ENCODE data around the gene QSER1.
A peak's percentile ranks its signal among the peaks of the same experiment; 100 is the strongest.
"Not testable (repeated sequence)": the region's sequence is repeated elsewhere in the genome, so short reads cannot be mapped to it uniquely, and the experiment has no call there.

Gene QSER1

DNA sequence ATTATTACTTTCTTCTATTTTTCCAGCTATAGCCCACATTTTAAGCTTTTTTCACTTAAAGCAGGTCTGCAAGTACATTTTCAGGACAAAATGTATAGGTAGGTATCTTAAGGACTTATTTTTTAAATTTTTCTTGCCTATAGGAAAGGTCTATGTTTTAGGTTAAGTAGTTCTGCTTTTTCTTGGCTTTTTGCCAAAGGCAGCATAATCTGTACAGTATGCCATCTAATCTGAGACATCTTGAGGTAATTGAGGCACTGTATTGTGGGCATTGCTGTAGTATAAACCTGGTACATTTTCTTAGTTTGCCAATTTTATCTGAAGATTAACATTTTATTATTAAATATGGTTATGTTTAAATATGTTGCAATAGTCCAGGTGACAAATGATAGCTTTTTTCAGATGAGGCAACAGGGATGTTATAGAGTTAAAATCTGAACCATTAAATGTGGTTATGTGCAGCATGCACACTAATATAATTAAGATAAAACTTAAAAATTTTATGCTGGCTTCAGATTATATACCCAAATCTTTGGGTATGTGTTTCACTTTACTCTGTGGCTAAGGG, 42.9 kb downstream of the QSER1 start:
- DNase-seq (ENCODE audit: low spot score) = no peak

DNA sequence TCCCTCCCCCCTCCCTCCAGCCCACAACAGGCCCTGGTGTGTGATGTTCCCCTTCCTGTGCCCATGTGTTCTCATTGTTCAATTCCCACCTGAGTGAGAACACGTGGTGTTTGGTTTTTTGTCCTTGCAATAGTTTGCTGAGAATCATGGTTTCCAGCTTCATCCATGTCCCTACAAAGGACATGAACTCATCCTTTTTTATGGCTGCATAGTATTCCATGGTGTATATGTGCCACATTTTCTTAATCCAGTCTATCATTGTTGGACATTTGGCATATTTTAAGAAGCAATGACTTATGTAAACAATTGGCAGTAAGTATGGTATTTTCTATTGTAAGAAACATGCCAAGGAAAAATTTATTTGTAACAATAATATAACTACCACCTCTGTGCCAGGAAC, 43.6 kb downstream of the QSER1 start:
- not testable (repeated sequence) for DNase-seq (ENCODE audit: low spot score)

DNA sequence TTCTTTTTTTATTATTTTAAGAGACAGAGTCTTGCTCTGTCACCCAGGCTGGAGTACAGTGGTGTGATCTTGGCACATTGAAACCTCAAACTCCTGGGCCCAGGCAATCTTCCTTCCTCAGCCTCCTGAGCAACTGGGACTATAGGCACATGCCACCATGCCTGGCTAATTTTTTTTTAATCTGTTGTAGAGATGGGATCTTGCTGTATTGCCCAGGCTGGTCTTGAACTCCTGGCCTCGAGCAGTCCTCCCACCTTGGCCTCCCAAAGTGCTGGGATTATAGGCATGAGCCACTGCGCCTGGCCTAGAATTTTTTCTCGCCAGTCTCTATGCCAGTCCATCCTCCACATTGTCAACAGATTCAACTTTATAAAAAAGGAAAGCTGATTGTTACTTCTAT, 44.7 kb downstream of the QSER1 start:
- DNase-seq (ENCODE audit: low spot score) = not testable (repeated sequence)

DNA sequence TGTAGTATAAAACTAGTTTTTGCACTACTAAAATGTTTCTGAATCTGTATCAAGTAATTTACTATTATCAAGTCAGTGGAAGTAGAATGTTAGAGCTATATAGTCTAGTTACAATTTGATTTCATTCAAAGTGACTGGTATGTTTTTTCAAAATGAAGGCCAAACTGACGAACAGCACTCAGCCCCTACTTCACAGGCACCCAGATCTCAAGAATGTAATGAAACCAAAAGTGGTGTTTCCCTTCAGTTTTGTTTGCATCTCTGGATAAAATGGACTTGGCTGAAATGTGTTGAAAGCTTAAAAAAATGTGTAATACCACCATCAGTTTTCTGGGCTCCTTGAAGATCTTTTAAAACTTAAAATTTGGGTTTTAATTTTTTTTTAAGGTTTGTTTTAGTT, 46.4 kb downstream of the QSER1 start:
- DNase-seq (ENCODE audit: low spot score) = no peak

DNA sequence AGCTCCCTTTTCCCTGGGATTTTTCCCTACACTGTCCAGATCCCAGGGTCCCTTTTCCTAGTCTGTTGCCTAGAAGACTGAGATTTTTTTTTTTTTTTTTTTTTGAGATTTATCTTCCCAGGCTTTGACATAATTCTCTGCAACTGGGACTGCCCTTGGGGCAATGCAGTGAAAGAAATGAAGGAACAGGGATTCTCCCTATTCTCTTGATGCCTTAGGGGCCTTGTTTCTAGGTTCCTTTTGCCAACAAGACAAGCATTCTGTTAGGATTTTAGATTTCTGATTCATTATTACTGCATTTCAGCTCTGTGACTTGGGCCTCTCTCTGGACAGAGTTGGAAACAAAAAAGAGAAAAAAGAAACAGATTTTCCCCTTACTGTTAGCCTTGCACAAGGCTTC, 47.3 kb downstream of the QSER1 start:
- DNase-seq (ENCODE audit: low spot score) = no peak

DNA sequence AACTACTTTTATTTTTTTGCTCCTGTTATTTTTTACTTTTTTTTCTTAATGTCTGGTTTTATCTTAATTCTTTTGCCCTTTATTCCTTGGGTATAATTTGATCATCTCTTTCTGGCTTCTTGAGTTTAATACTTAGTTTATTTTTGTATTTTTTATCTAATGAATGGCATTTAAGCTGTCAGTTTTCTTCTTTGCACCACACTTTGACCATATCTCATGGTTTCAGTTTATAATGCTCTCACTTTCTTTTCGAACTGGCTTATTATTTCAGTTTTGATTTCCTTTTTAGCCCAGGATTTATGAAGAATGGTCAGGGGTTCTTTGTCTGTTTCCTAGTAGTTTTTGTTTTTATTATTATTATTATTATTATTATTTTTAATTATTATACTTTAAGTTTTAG, 48.3 kb downstream of the QSER1 start:
- no peak for DNase-seq (ENCODE audit: low spot score)

DNA sequence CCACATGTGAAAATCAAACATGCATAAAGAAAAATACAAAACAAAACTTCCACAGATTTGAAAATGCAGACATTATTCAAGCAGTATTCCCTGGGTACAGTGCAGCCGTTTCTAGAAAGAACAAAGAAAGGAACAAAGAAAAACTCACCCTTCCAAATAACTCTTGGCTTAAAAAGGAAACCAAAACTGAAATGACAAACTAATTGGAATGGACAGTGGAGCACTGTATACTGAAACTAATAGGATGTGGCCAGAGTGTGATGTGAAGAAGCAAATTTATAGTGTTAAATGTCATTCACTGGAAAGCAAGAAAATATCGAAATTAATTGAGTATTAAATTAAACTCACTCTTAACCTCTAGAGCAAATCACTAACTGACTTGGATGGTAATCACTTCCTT, 55.4 kb downstream of the QSER1 start:
- no peak for DNase-seq (ENCODE audit: low spot score)

DNA sequence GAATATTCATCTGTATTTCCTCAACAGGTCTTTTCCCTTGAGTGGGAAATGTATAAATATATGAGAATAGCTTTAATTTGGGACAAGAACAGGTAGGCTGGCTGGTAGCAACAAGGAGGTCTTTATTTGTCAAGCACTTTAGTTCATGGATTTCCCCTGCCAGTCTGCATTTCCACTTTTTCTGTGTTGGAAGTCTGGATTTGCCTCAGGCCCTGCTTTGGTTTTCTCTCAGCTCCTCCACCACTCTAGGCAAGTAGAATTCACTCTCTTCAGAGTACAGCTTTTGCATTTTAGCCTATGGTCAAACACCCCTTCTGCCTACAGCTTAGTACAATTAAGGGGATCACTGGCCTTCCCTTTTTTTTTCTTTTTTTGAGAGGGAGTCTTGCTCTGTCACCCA, 57.1 kb downstream of the QSER1 start:
- DNase-seq (ENCODE audit: low spot score) = no peak

DNA sequence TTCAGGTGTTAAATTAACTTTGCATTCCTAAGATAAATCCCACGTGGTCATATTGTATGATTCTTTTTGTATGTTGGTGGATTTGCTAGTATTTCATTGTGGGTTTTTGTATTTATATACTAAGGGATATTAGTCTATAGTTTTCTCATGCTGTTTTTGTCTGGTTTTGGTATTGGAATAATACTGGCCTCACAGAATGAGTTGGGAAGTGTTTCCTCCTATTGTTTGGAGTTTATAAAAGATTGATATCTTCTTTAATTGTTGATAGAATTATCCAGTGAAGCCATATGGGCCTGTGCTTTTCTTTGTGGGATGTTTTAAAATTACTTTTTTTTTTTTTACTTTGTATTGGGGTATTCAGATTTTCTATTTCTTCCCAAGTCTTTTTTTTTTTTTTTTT, 59.8 kb downstream of the QSER1 start:
- no peak for DNase-seq (ENCODE audit: low spot score)

DNA sequence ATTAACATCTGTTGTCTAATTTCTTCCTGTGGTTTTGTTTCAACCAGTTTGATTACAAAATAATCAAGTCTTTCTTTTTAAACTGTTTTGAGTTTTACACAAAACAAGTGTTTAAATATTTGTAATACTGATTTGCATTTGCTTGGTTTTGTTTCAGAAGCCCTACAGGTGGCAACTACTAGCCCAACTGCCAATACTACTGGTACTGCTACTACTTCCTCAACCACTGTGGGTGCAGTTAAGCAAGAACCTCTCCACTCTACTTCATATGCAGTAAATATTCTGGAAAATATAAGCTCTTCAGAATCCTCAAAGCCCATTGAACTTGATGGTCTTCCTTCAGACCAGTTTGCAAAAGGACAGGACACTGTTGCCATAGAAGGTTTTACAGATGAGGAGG, 61.1 kb downstream of the QSER1 start:
- no peak for DNase-seq (ENCODE audit: low spot score)

DNA sequence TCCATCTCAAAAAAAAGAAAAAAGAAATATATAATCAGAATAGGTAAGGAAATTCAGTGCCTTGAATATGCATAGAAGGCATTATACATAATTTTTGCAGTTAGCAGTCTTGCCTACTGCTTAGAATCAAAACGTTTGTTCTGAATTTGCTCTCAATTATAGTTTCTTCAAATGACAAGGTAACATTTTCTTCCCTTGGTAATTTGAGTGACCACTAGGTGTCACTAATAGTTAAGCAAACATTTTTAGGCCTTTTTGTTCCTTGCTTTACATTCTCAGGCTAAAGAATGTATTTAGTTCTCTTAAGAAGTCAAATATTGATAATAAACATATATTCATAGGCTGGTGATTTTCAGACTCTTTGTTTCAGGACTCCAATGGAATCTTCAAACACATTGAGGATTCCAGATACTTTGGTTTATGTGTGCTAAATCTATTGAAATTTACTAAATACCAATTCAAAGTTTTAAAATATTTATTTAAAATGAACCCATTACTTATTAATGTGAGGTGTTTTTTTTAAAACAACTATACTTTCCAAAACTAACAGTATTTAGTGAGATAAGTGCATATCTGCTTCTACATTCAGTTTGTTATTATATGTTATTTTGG, 68.0 kb downstream of the QSER1 start:
- DNase-seq (ENCODE audit: low spot score) = peak; percentile 58

DNA sequence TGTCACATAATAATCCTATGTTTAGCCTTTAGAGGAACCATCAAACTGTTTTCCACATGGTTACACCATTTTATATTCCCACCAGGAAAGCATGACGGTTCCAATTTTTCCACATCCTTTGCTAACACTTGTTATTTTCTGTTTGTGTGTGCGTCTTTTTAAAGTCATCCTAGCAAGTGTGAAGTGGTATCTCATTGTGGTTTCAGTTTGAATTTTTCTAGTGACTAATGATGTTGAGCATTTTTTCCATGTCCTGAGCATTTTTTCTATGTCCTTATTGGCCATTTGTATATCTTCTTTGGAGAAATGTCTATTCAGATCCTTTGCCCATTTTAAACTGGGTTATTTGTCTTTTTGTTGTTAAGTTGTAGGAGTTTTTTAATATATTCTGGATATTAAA, 69.4 kb downstream of the QSER1 start:
- DNase-seq (ENCODE audit: low spot score) = peak; percentile 42

DNA sequence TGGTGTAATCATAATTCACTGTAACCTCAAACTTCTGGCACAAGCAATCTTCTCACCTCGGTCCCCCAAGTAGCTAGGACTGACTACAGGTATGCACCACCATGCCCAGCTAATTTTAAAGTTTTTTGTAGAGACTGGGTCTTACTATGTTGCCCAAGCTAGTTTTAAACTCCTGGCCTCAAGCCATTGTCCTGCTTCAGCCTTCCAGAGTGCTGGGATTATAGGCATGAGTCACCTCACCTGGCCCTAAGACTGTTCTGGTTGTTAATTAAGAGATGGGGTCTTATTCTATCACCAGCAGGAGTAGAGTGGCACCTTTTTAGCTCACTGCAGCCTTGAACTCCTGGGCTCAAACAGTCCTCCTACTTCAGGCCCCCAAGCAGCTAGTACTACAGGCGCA, 71.1 kb downstream of the QSER1 start:
- no peak for DNase-seq (ENCODE audit: low spot score)

DNA sequence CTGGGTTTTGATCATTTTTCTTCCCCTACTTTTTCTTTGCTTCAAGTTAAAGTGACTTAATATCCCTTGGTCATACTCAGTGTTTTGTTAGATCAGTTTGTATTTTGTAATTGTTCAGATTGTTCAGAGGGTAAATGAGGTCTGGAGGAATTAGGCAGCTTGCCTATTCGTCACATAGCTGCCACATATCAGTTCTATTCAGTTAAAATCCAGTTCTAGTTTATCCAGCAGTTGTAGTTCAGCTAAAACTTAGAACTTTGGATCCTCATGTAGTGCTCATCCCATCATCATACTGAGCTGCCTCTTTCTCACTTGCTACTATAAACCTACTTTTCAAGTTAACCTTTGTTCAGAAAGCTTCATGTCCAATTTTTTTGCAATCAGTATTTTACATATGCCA, 75.9 kb downstream of the QSER1 start:
- DNase-seq (ENCODE audit: low spot score) = no peak

DNA sequence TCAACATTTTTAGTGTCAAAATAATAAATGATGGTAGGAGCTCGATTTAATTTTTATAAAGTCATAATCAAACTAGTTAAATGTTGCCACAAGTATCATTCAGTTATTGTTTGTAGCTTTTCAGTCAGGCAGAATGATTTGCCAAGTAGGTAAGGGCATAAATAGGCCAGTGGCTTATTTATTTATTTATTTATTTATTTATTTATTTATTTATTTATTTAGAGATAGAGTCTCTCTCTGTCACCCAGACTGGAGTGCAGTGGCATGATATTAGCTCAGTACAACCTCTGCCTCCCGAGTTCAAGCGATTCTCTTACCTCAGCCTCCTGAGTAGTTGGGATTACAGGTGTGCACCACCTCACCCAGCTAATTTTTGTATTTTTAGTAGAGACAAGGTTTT, 79.6 kb downstream of the QSER1 start:
- not testable (repeated sequence) for DNase-seq (ENCODE audit: low spot score)

DNA sequence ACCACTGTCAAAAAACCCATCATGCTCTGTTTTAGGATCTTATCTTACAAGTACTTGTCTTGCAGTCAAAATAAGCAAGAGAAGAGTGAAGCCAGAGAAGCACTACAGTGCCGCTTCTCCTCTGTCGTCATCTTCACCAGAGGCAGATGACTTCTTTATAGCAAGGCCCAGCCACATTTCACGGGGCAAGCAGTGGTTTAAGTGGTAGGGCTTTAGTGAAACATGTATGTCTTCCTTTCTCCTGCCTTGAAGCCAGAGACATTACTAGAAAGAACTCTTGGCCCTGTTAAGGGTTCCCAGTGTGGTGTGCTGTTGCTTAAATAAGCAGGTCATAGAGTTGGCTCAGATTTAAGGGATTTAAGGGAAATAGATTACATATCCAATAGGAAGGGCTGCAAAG, 80.2 kb downstream of the QSER1 start:
- no peak for DNase-seq (ENCODE audit: low spot score)

DNA sequence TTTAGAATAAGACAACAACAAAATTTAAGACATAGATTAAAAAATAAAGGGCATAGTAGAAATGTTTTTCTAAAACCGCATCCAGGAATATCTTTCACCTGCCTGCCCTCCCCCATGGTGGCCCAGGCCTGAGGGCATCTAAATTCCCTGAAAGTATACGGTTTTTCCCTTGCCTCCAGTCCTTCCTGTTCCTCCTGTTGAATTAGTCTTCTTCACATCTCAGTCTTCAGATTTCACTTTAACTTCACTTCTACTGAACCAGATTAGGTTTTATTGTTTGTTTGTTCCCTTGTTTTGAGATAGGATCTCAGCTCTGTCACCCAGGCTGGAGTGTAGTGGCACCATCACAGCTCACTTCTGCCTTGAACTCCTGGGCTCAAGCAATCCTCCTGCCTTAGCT, 90.0 kb downstream of the QSER1 start:
- DNase-seq (ENCODE audit: low spot score) = no peak

DNA sequence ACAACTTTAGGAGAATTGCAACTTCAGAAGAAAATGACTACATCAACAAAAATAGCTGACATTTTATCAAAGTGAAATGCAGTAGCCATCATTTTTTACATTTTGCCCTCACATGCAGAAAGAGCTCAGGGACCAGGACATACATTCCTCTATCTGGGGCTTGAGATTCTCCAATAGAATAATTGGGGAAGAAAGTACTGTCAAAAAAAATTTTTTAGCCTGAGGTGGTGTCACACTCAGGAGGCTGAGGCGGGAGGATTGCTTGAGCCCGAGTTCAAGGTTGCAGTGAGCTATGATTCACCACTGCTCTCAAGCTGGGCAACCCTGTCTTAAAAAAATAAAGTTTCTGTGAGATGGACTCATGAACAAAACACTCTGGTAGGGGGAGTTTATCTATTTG, 90.9 kb downstream of the QSER1 start:
- DNase-seq (ENCODE audit: low spot score) = no peak

DNA sequence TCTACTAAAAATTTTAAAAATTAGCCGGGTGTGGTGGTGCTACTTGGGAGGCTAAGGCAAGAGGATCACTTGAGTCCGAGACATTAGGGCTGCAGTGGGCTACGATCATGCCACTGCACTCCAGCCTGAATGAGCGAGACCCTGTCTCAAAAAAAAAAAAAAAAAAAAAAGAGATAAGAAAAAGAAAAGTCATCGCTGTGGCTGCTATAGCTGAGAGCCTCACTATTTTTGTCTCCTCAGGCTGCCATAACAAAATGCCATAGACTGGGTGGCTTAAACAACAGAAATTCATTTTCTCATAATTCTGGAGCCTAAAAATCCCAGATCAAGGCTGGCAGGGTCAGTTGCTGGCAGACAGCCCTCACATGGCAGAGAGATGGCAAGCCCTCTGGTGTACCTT, 93.0 kb downstream of the QSER1 start:
- DNase-seq (ENCODE audit: low spot score) = no peak

DNA sequence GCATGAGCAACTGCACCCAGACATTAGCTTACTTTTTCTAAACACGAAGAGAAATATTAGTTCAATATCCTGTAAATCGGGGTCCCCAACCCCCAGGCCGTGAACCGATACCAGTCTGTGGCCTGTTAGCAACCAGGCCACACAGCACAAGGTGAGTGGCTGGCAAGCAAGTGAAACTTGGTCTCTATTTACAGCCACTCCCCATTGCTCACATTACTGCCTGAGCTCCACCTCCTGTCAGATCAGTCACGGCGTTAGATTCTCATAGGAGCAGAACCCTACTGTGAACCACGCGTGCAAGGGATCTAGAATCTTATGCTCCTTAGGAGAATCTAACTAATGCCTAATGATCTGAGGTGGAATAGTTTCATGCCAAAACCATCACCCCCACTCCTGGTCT, 95.2 kb downstream of the QSER1 start:
- DNase-seq (ENCODE audit: low spot score) = no peak

DNA sequence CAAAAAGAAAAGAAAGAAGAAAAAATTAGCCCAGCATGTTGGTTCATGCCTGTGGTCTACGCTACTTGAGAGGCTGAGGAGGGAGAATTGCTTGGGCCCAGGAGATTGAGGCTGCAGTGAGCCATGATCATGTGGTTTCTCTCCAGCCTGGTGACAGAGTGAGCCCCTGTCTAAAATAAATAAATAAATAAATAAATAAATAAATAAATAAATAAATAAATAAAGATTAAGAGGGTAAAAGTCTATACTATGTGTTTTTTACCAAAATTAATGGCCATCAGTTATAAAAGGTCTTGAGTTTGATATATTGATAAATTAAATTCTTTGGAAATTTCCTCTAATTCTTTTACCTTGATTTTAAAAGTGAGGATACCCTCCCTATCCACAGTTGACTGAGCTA, 97.9 kb downstream of the QSER1 start:
- DNase-seq (ENCODE audit: low spot score) = no peak

DNA sequence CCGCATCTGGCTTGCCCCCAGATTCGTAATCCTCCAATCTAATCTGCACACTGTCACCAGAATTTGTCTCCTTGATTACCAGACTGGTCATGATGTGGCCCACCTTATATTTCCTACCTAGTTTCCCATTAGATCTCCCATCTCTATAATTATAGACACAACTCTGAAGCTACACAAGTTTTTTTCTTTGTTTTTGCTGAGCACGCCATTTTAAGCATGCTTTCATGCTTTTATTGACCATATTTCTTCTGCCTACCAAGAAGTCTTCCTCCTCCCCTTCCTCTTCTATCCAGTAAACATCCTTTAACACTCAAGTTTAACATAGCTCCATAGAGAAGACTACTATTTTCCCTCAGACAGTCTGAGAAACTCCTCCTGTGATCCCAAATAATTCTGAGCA, 98.8 kb downstream of the QSER1 start:
- DNase-seq (ENCODE audit: low spot score) = no peak

DNA sequence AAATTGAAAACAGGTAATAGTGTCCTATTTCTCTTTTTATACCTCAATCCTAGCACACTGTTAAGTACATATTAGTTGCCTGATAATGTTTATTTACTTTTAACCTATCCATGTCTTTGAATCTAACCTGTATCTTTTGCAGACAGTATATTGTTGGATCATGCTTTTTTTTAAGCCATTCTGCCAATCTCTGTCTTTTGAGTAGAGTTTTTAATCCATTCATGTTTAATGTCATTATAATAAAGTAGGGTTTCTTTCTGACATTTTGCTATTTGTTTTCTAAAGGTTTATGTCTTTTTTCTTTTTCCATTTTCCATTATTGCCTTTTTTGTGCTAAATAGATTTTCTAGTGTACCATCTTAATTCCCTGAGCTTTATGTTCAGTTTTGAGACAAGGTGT, 99.3 kb downstream of the QSER1 start:
- DNase-seq (ENCODE audit: low spot score) = no peak

DNA sequence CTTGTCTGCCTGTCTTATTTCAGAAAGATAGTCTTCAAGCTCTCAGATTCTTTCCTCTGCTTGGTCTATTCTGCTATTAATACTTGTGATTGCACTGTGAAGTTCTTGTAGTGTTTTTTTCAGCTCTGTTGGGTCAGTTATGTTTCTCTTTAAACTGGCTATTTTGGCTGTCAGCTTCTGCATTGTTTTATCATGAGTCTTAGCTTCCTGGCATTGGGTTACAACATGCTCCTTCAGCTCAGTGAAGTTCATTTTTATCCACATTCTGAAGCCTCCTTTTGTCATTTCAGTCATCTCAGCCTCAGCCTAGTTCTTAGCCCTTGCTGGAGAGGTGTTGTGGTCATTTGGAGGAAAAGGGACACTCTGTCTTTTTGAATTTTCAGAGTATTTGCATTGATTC, 107.6 kb downstream of the QSER1 start:
- DNase-seq (ENCODE audit: low spot score) = no peak

DNA sequence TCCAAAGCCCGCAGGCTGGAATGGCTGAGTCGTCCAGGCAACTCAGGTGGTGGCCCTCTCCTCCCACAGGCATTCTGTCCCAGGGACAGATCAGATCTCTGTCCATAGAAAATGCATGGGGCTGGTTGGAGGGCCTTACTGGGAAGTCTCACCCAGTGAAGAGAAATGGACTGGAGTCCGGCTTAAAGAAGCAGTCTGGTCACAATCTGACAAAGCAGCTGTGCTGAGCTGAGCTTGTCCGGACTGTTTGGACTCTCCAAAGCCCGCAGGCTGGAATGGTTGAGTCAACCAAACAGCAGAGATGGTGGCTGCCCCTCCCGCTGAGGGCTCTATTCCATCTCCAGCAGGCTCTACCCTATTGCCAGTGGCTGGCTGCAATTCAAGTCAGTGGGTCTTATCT, 108.7 kb downstream of the QSER1 start:
- DNase-seq (ENCODE audit: low spot score) = no peak

Measured in activated CD4-positive, alpha-beta T cell treated with anti-CD3 and anti-CD28 coated beads, Interleukin-2, Interleukin-4, amounts not matched to agents 100 ng/mL and 50 ng/mL, durations not matched to agents 16 hours and 8 hours (primary cell).